Activated naive CD8-positive, alpha-beta T cell treated with anti-CD3 and anti-CD28 coated beads for 36 hours (primary cell): ENCODE results near the gene GFPT1. TPM values are rescaled to one million over a fixed set of nuclear protein-coding genes. Genes with fewer than 3 reads are reported as not detected.
A peak's percentile ranks its signal among the peaks of the same experiment; 100 is the strongest.

ENCODE experiments used
- DNase-seq: peaks from one replicate; pipeline ENCODE4 v3.0.0; 2021
- H3K27ac Mint-ChIP-seq: one replicate; pipeline ENCODE4 v1.8.0; 2022; ENCODE audit warnings: mild to moderate bottlenecking, moderate library complexity, mixed read lengths
- H3K27me3 Mint-ChIP-seq: one replicate; pipeline ENCODE4 v1.8.0; 2022; ENCODE audit warnings: mild to moderate bottlenecking, mixed read lengths
- H3K36me3 Mint-ChIP-seq: one replicate; pipeline ENCODE4 v1.8.0; 2021; ENCODE audit warnings: mild to moderate bottlenecking, mixed read lengths
- H3K4me1 Mint-ChIP-seq: one replicate; pipeline ENCODE4 v1.8.0; 2021; ENCODE audit warnings: mixed read lengths
- H3K4me3 Mint-ChIP-seq: one replicate; pipeline ENCODE4 v1.8.0; 2022; ENCODE audit warnings: mild to moderate bottlenecking, moderate library complexity, mixed read lengths
- H3K9me3 Mint-ChIP-seq: one replicate; pipeline ENCODE4 v1.8.0; 2022; ENCODE audit warnings: mixed read lengths
- total RNA-seq, 2 experiments: library from RNA; stranded (reverse); gene quantifications; one replicate each; pipeline ENCODE4 v1.2.3, GENCODE V29; 2021

The GFPT1 gene
- total RNA-seq, 2 experiments from 2014 or later: 34.3 to 35.7 TPM

DNA sequence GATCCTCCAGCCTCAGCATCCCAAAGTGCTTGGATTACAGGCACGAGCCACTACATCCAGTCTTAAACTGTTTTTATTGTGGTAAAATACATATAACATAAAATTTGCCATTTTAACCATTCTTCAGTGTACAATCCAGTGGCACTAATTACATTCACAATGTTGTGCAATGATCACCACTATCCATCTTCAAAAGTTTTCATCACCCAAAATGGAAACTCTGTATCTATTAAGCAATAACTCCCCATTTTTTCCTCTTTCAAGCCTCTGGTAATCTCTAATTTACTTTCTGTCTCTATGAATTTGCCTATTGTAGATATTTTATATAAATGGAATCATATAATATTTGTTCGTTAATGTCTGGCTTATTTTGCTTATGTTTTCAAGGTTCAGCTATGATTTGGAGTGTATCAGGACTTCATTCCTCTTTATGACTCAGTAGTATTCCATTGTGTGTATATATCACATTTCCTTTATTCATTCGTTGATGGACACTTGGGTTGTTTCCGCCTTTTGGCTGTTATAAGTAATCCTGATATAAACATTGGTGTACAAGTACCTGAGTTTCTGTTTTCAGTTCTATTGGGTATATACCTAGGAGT is 71.8 kb downstream of the GFPT1 start:
- Mint-ChIP-seq H3K4me3 (no peak overlapping the region), H3K27ac (no peak overlapping the region), H3K9me3 (peaks cover 21% of the 10 kb centered on the region), H3K4me1 (no peaks in the 10 kb centered on the region), H3K36me3 (peaks cover 32% of the 10 kb centered on the region), H3K27me3 (no peaks in the 10 kb centered on the region)
- DNase-seq: no peak

DNA sequence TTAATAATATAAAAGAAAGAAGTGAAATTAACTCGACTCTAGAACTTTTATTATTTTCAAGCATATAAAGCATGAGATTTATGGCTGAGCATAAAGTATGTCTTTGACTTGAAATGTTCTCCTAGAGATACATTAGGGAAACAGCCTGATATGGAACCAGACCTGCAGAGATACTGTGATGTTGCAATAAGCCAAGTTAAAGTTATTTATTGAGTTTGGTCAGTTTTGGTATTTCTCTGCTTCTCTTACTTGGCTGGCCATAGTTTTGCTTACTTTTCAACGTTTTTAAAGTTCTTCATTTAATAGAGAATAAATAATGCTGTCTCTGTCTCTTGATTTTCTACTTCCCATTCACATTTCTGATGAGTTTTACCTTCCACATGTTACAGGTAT is 76.0 kb downstream of the GFPT1 start:
- peaks cover 6% of the 10 kb centered on the region for H3K9me3 Mint-ChIP-seq
- peaks cover 9% of the 10 kb centered on the region for H3K27me3 Mint-ChIP-seq
- no peak overlapping the region for H3K27ac Mint-ChIP-seq
- peaks cover 8% of the 10 kb centered on the region for H3K4me1 Mint-ChIP-seq
- H3K4me3 Mint-ChIP-seq: no peak overlapping the region
- no peak for DNase-seq
- peaks cover 8% of the 10 kb centered on the region for H3K36me3 Mint-ChIP-seq

DNA sequence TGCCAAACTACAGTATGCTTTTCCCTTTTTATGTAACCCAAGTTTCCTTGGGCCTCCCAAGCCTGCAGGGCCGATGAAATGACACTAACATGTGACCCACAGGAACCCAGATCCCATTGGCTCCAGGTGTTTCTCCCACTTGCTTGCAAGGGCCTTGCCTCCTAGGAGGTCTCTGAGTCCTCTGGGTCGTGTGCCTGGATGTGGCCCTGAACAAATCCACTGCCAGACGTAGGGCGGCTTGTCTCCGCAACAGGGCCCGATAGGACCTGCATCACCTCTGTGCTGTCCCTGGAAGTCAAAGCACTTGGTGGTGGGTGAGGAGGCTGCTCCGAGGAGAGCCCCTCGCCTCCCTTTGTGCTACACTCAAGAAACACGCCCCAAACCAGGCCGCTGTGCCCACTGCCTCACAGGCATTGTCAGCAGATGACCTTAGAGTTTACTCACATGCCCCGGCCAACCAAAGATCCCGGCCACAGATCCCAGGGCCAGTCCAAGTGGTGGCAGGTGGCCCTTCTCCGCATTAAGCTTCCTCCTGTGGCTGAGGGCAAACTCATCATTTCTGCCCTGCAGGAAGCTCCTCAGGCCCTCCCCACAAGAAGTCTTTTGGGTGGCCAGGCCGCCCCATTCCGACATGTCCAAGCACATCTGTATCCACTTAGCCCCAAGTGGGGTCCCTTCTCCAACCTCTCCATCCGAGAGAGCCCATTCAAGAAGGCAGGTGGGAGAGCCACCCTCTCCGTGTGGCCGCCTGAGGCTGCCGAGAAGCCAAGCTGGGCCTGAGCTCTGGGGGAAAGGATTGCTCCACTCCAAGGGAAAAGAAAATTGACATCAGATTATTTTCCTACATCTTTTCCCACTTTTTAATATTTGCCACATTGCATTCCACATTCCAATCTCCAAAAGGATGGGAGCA is 76.7 kb downstream of the GFPT1 start:
- H3K4me1 Mint-ChIP-seq: peaks cover 9% of the 10 kb centered on the region

DNA sequence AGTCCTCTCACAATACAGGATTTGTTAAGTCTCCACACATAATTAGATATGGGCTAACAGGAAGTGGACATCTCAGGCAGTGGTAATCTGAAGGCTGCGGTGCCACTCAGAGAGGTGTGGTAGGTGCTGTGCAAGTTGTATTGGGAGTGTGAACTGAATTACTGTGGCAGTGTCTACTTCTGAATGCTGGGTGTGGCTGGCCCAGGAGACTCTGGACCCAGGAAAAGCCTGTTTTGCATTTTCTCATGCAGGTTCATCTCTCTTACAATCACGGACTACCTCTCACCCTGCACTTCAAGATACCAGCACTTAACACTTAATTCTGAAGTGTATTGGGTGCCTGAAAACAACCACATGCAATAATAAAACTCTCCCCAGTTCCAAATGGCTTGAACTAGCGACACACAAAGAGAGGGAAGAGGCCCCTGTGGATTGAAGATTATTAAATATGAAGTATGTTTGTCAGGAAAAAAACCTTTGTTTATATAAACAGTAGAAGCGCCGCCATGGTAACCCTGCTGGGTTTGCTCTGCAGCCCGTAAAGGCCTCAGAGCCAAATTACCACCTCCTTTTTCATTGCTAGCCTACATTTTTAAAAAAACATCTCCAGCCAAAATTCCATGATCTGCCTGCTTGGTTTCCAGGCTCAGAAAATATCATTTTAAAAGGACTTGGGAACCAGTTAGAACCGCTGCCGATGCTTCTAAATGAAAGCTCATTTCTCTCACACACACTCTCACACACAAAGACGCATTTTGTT is 77.5 kb downstream of the GFPT1 start:
- Mint-ChIP-seq H3K4me3 (no peak overlapping the region), H3K9me3 (peaks cover 3% of the 10 kb centered on the region), H3K36me3 (peaks cover 5% of the 10 kb centered on the region), H3K4me1 (peaks cover 9% of the 10 kb centered on the region), H3K27me3 (peaks cover 23% of the 10 kb centered on the region), H3K27ac (no peak overlapping the region)
- DNase-seq: no peak

More for the DNA sequence above, 76.7 kb downstream of the GFPT1 start:
- H3K27ac Mint-ChIP-seq: no peak overlapping the region
- peaks cover 5% of the 10 kb centered on the region for H3K36me3 Mint-ChIP-seq
- no peak overlapping the region for H3K4me3 Mint-ChIP-seq
- H3K27me3 Mint-ChIP-seq: peaks cover 16% of the 10 kb centered on the region
- H3K9me3 Mint-ChIP-seq: peaks cover 3% of the 10 kb centered on the region
- no peak for DNase-seq

DNA sequence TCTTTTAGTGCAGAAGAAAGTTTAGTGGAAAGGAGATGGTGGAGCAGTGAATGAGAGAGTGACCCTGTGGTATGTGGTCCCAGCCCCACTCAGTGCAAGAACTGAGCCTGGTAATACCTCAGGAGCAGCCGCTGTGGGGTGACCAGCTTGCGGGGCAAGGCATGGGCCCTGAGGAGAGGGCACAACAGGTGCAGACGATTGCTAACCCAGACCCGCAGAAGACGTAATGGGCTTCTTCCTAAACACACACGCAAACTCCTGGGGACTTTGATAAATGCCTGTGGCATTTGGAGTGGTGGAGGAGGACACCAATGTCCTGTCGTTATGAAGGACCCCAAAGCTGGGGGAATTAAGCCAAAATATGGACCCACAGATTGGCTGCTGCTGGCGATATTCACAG is 78.7 kb downstream of the GFPT1 start:
- H3K9me3 Mint-ChIP-seq: peaks cover 8% of the 10 kb centered on the region
- H3K4me1 Mint-ChIP-seq: peaks cover 9% of the 10 kb centered on the region
- no peak for DNase-seq
- H3K36me3 Mint-ChIP-seq: peaks cover 4% of the 10 kb centered on the region
- H3K27ac Mint-ChIP-seq: no peak overlapping the region
- no peak overlapping the region for H3K4me3 Mint-ChIP-seq
- peaks cover 35% of the 10 kb centered on the region for H3K27me3 Mint-ChIP-seq

DNA sequence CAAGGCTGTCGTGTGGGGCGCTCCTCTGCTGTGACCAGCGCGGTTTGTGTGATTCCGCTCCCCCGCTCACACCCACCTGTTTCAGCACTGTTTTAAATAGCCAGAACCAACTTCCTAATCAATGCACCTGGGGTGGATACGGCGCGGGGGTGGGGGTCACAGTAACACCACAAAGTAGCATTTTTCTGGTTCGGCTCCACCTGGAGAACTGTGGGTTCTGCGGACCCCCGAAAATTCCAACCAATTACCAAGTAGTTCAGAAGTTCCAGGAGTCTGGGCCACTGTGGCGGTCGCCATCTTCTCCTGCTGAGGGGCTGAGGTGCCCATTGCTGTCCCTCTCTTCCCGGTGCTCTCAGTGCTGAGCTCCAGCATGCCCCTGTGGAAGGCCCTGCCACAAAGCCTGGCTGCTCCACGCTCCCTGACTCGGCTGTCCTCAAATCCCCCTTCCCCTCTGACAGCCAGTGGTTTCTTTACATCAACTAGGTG is 79.4 kb downstream of the GFPT1 start:
- H3K4me1 Mint-ChIP-seq: peaks cover 9% of the 10 kb centered on the region
- peaks cover 4% of the 10 kb centered on the region for H3K9me3 Mint-ChIP-seq
- no peak overlapping the region for H3K27ac Mint-ChIP-seq
- peak overlapping the region; percentile 73 for H3K4me3 Mint-ChIP-seq
- H3K27me3 Mint-ChIP-seq: peaks cover 35% of the 10 kb centered on the region
- DNase-seq: no peak
- H3K36me3 Mint-ChIP-seq: peaks cover 2% of the 10 kb centered on the region

DNA sequence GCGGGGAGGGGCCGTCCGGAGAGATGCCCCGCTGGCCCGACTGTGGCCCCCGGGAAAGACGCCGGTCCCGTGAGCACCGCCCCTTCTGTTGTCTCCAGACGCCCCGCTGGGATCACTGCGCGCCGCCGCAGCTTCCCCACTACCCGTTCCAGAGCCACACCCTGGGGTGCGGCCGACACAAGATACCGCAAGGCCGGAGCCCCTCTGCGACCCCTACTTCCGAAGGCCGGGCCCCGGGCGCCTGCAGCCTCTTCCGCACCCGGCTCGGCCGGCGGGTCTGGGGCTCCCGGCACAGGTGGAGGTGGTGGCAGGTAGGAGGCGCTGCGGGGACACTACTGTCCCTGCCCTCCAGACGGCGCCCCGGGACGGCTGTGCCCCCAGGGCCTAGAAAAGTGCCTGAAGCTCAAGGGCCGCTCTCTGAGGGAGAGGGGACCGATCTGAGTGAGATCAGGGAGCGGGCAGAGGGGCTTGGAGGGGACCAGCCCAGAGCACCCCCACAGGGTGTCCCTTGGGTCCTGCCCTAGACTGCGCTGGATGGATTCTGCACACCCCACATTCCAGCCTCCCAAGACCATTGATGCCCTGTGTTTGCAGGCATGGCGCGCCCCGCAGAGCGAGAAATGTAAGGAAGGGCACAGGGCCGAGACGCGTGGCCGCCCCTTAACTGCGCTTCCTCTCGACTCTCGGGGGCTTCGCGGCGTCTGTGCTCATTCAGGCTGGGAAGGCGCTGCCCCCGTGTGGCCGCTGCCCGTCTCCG is 80.0 kb downstream of the GFPT1 start:
- Mint-ChIP-seq H3K9me3 (peaks cover 4% of the 10 kb centered on the region), H3K36me3 (peaks cover 2% of the 10 kb centered on the region), H3K4me1 (peaks cover 9% of the 10 kb centered on the region), H3K27ac (no peak overlapping the region), H3K27me3 (peaks cover 35% of the 10 kb centered on the region), H3K4me3 (peak overlapping the region; percentile 73)
- peak; percentile 83 for DNase-seq

DNA sequence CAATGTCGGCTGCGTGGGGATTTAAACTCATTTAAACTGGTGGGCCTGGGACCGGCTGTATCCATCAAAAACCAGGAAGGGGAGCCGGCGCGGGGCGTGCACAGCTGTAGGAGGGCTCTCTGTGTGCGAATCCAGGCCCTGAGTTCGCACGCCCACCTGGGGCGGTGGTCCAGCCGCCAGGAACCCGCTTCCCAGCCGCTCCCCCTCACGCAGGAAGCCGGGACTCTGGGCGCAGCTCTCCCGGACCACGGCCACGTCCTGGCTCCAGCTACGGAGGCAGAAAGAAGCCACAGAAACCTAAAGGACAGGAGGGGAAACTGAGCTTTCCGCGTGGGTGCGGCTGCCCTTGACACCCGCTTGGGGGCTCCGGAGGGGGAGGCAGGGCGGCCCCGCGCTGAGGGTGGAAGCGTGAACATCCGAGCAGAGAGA is 80.6 kb downstream of the GFPT1 start:
- Mint-ChIP-seq H3K36me3 (peaks cover 2% of the 10 kb centered on the region), H3K4me3 (peak overlapping the region; percentile 65), H3K4me1 (peaks cover 9% of the 10 kb centered on the region), H3K27me3 (peaks cover 35% of the 10 kb centered on the region), H3K27ac (no peak overlapping the region), H3K9me3 (peaks cover 4% of the 10 kb centered on the region)
- no peak for DNase-seq

DNA sequence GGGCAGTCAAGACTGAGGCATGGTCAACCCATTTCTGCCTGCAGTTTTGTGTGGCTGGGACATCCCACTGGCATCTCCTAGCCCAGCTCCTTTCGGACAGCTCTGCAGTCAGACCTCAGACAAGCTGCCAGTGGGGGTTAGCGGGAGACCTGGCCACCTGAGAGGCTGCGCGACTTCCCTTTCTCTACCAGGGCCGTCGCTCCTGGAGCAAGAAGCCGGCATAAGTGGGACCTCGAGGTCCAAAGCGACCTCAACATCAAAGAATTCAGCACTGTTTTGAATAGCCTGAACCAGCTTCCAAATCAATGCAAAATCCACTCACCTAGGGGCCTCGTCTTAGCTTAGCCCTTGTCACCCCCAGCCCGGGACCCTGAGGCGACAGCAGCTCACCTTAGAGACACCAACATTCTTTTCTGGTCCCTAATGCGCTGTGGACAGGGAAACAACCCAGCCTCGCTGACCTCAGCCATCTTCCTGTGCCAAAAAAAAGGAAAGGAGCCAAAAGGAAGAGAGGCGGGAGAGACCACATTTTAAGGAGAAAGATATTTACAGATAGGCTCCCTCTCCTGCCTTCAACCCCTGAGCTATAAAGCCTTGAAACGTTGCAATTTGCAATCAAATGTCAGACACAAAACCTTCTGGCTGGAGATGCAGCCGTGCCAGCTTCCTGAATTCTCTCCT is 81.2 kb downstream of the GFPT1 start:
- H3K27ac Mint-ChIP-seq: no peak overlapping the region
- peaks cover 35% of the 10 kb centered on the region for H3K27me3 Mint-ChIP-seq
- DNase-seq: no peak
- H3K4me3 Mint-ChIP-seq: peak overlapping the region; percentile 65
- H3K9me3 Mint-ChIP-seq: peaks cover 4% of the 10 kb centered on the region
- H3K4me1 Mint-ChIP-seq: peaks cover 9% of the 10 kb centered on the region
- H3K36me3 Mint-ChIP-seq: peaks cover 2% of the 10 kb centered on the region

DNA sequence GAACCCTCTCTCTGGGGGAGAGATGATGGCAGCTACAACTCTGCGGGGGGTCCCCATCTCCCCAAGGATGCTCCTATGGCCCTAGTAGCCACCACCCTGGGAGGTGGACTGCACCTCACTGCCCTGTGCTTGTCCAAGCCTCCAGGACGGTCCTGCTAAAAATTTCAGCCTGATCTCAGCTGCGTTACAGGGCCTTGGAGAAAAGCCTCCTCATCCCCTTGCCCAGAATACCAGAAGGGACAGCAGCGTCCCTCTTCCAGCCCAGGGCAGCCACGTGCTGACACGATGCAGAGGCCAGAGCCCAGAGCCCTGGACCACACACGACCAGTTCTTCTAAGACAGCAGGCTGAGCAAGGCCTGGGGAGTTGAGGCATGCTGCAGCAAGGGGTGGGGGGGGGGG is 81.9 kb downstream of the GFPT1 start:
- no peak for DNase-seq
- H3K9me3 Mint-ChIP-seq: peaks cover 4% of the 10 kb centered on the region
- peaks cover 2% of the 10 kb centered on the region for H3K36me3 Mint-ChIP-seq
- peaks cover 9% of the 10 kb centered on the region for H3K4me1 Mint-ChIP-seq
- H3K27ac Mint-ChIP-seq: no peak overlapping the region
- peaks cover 35% of the 10 kb centered on the region for H3K27me3 Mint-ChIP-seq
- no peak overlapping the region for H3K4me3 Mint-ChIP-seq

DNA sequence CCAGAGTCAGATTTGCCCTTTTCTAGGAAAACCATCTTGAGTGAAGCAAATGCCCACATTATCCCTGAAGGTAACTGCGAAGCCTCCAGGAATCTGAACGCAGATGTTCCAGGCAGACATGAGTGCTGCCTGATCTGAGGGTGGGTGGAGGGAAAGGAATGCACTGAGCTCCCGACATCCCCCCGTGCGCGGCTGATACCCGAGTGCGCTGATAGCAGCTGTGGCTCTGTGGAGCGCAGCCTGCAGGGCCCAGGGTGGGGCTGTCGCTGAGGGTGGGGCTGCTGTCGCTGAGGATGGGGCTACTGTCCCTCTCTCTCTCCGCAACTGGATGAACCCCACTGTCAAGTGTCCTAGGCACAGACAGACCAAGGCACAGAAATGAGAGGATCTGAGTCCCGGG is 82.4 kb downstream of the GFPT1 start:
- Mint-ChIP-seq H3K4me1 (peaks cover 9% of the 10 kb centered on the region), H3K9me3 (peaks cover 4% of the 10 kb centered on the region), H3K4me3 (no peak overlapping the region), H3K27me3 (peaks cover 35% of the 10 kb centered on the region), H3K36me3 (peaks cover 2% of the 10 kb centered on the region), H3K27ac (no peak overlapping the region)
- DNase-seq: no peak

DNA sequence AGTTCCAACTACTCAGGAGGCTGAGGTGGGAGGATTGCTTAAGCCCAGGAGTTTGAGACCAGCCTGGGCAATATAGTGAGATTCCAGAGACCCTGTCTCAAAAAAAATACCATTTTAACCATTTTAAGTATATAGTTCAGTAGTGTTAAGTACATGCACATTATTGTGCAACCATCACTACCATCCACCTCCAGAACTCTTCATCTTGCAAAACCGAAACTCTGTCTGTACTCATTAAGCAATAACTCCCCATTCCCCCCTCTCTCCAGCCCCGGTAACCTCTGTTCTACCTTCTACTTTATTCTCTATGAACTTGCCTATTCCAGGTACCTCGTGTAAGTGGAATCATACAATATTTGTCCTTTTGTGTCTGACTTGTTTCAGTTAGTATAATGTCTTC is 86.4 kb downstream of the GFPT1 start:
- Mint-ChIP-seq H3K9me3 (peaks cover 4% of the 10 kb centered on the region), H3K36me3 (peaks cover 2% of the 10 kb centered on the region), H3K27me3 (peaks cover 22% of the 10 kb centered on the region), H3K4me3 (no peak overlapping the region), H3K4me1 (no peaks in the 10 kb centered on the region), H3K27ac (no peak overlapping the region)
- DNase-seq: no peak

DNA sequence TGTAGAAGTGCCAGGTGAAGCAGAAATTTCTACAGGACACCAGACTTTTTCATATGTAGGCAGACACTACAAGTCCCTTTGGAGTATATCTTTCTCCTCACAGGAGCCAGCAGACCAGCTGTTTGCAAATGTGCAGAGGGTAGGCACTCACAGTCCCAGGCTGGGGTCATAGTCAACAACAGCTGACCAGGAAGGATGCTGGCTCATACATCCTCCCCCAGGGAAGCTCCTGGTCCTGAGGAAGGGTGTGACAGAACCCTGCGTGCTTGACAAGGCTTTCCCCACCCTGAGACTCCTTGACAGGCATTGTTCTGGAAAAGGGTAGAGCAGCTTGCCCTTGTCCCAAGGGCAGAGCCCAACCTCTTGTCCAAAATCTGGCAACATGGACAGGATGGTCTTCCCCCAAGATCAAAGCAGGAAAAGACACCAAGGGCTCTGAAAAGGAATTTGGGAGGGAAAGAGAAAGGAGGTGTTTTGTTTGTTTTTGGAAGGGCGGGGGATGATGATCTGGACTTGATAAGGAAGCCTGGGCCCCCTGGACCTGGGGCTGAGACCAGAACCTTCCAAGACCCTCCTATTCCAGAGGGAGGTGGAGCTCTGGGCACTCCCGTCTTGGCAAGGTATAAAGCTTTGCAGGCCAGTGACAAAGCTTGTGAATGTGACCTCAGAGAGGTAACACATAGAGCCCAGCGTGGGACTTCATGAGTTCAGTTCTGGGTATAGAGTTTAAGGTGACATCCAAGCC is 87.1 kb downstream of the GFPT1 start:
- DNase-seq: no peak
- Mint-ChIP-seq H3K4me1 (no peaks in the 10 kb centered on the region), H3K4me3 (no peak overlapping the region), H3K27ac (no peak overlapping the region), H3K36me3 (peaks cover 2% of the 10 kb centered on the region), H3K9me3 (peaks cover 4% of the 10 kb centered on the region), H3K27me3 (peaks cover 15% of the 10 kb centered on the region)
